HG02571 (cell line): ENCODE data around the gene RBBP7.

Source experiments
- ATAC-seq: cut with Tn5 transposase; IDR thresholded peaks from one replicate; pipeline ENCODE4 v1.9.1; 2021; ENCODE audit warnings: mild to moderate bottlenecking, moderate library complexity; ENCODE audit not compliant: unreplicated experiment

RBBP7 gene

GRCh38 chrX:16828124-16828908, 41.8 kb downstream of the RBBP7 start:
- ATAC-seq: no peak

- no peak for ATAC-seq
These were observed 42.9 kb downstream of the RBBP7 start for GRCh38 chrX:16827225-16827624.

- ATAC-seq: no peak
These were observed 44.0 kb downstream of the RBBP7 start for GRCh38 chrX:16826207-16826606.

GRCh38 chrX:16825264-16826035, 44.7 kb downstream of the RBBP7 start:
- ATAC-seq: no peak

- no peak for ATAC-seq
These were observed 47.4 kb downstream of the RBBP7 start for GRCh38 chrX:16822723-16823122.

GRCh38 chrX:16819634-16820033, 50.5 kb downstream of the RBBP7 start:
- no peak for ATAC-seq

GRCh38 chrX:16814597-16814996, 55.6 kb downstream of the RBBP7 start:
- ATAC-seq: no peak

- ATAC-seq: no peak
These were observed 62.1 kb downstream of the RBBP7 start for GRCh38 chrX:16807976-16808542.

GRCh38 chrX:16807548-16807947, 62.6 kb downstream of the RBBP7 start:
- ATAC-seq: no peak

GRCh38 chrX:16804923-16805464, 65.2 kb downstream of the RBBP7 start:
- ATAC-seq: no peak

- ATAC-seq: no peak
These were observed 72.3 kb downstream of the RBBP7 start for GRCh38 chrX:16797841-16798240.

GRCh38 chrX:16797358-16797757, 72.8 kb downstream of the RBBP7 start:
- no peak for ATAC-seq

GRCh38 chrX:16796298-16796697, 73.9 kb downstream of the RBBP7 start:
- ATAC-seq: no peak
